Nephron (organoid): Measurements from ENCODE around the gene CCDC9.
"Not testable (repeated sequence)": the region's sequence is repeated elsewhere in the genome, so short reads cannot be mapped to it uniquely, and the experiment has no call there.

Experiments used
- H3K27ac Mint-ChIP-seq, 3 experiments: 2 replicates each; pipeline ENCODE4 v1.8.0; 2020; ENCODE audit warnings: mixed read lengths in 3 of 3, mild to moderate bottlenecking in 2 of 3, moderate library complexity in 1 of 3
- H3K27me3 Mint-ChIP-seq: 2 replicates; pipeline ENCODE4 v1.8.0; 2021; ENCODE audit warnings: low read depth, mild to moderate bottlenecking, moderate library complexity, mixed read lengths
- H3K36me3 Mint-ChIP-seq: 2 replicates; pipeline ENCODE4 v1.8.0; 2020; ENCODE audit warnings: low read depth, mixed read lengths
- H3K4me1 Mint-ChIP-seq: 2 replicates; pipeline ENCODE4 v1.8.0; 2020; ENCODE audit warnings: mixed read lengths
- H3K4me3 Mint-ChIP-seq, 3 experiments: 2 replicates each; pipeline ENCODE4 v1.8.0; 2020; ENCODE audit warnings: mild to moderate bottlenecking in 3 of 3, mixed read lengths in 3 of 3, moderate library complexity in 2 of 3
- H3K9me3 Mint-ChIP-seq: 2 replicates; pipeline ENCODE4 v1.8.0; 2020; ENCODE audit warnings: mixed read lengths
- CTCF ChIP-seq, 3 experiments: fragments of 200-600 bp; sonication (generic); IDR thresholded peaks; one replicate each; pipeline ENCODE4 v1.5.0; 2021; ENCODE audit warnings: antibody characterized with exemption in 3 of 3; ENCODE audit not compliant: unreplicated experiment in 3 of 3

The CCDC9 gene

GRCh38 chr19:47247308-47247990 lies 8.9 kb upstream of the CCDC9 start:
- H3K27ac Mint-ChIP-seq: peak overlapping the region in 2 of 3 experiments; percentile 6 to 57
- H3K4me3 Mint-ChIP-seq: peak overlapping the region in 1 of 3 experiments; percentile 44
- H3K9me3 Mint-ChIP-seq: no peaks in the 10 kb centered on the region
- peak; percentile 90 to 93 (median 92) for TF ChIP-seq CTCF (IDR thresholded peaks at IDR 0.05; ENCODE audit: unreplicated experiment in 3 of 3)
- H3K4me1 Mint-ChIP-seq: peaks cover 10% of the 10 kb centered on the region
- no peaks in the 10 kb centered on the region for H3K36me3 Mint-ChIP-seq
- H3K27me3 Mint-ChIP-seq: peaks cover 19% of the 10 kb centered on the region

DNA sequence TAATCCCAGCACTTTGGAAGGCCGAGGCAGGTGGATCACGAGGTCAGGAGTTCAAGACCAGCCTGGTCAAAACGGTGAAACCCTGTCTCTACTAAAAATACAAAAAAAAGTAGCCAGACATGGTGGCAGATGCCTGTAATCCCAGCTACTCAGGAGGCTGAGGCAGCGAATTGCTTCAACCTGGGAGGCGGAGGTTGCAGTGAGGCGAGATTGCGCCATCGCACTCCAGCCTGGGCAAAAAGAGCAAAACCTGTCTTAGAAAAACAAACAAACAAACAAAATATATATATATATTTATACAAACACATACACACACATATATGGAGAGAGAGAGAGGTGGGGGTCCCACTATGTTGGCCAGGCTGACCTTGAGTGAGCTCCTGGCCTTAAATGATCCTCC lies 3.3 kb upstream of the CCDC9 start:
- Mint-ChIP-seq H3K4me3 (peak overlapping the region in 1 of 3 experiments; percentile 43), H3K27ac (peak overlapping the region in 1 of 3 experiments; percentile 68)
- not testable (repeated sequence) for H3K36me3 Mint-ChIP-seq, H3K27me3 Mint-ChIP-seq, H3K4me1 Mint-ChIP-seq, H3K9me3 Mint-ChIP-seq

DNA sequence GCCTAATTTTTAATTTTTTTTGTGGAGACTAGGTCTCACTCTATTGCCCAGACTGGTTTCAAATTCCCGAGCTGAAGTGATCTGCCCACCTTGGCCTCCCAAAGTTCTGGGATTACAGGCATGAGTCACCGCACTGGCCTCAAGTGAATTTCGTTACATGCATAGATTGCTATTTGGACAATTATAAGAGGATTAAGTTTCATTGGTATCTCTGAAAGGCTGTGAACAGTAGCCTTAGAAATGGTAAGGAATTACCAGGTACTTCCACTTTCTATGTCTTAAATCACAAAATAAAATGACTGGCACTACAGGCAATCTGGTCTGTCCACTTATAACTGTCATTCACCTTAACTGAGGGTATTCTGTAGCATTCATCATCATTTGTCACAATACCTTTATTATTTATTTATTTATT lies 2.9 kb upstream of the CCDC9 start:
- TF ChIP-seq CTCF (IDR thresholded peaks at IDR 0.05; ENCODE audit: unreplicated experiment in 3 of 3): no peak
- peak overlapping the region in 1 of 3 experiments; percentile 43 for H3K4me3 Mint-ChIP-seq
- no peaks in the 10 kb centered on the region for H3K27me3 Mint-ChIP-seq
- H3K4me1 Mint-ChIP-seq: peaks cover 12% of the 10 kb centered on the region
- no peaks in the 10 kb centered on the region for H3K9me3 Mint-ChIP-seq
- H3K27ac Mint-ChIP-seq: peak overlapping the region in 1 of 3 experiments; percentile 68
- peaks cover 10% of the 10 kb centered on the region for H3K36me3 Mint-ChIP-seq

DNA sequence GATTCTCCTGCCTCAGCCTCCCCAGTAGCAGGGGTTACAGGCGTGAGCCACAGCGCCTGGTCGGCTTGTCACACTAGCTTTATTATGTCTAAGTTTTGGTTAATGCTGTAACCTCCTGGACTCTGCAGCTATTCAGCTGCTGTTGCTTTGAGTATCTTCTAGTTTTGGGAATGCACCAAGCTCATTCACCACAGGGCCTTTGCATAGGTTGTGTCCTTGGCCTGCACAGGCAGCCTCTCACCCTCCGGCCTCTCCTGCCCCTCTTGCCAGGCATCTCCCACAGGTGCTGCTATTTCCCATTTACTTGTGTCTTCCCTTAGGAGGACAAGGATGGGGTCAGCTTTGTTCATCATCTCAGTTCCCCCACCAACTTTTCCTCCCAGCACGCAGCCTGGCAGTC lies 2.4 kb upstream of the CCDC9 start:
- H3K27me3 Mint-ChIP-seq: no peaks in the 10 kb centered on the region
- H3K4me1 Mint-ChIP-seq: peaks cover 17% of the 10 kb centered on the region
- H3K9me3 Mint-ChIP-seq: no peaks in the 10 kb centered on the region
- no peak for TF ChIP-seq CTCF (IDR thresholded peaks at IDR 0.05; ENCODE audit: unreplicated experiment in 3 of 3)
- H3K4me3 Mint-ChIP-seq: peak overlapping the region in 1 of 3 experiments; percentile 38
- H3K36me3 Mint-ChIP-seq: peaks cover 14% of the 10 kb centered on the region
- H3K27ac Mint-ChIP-seq: peak overlapping the region in 1 of 3 experiments; percentile 33

- H3K36me3 Mint-ChIP-seq: peaks cover 37% of the 10 kb centered on the region
- peak overlapping the region; percentile 96 to 97 (median 97) for H3K27ac Mint-ChIP-seq
- H3K9me3 Mint-ChIP-seq: no peaks in the 10 kb centered on the region
- peak overlapping the region; percentile 87 to 92 (median 91) for H3K4me3 Mint-ChIP-seq
- no peaks in the 10 kb centered on the region for H3K27me3 Mint-ChIP-seq
- no peak for TF ChIP-seq CTCF (IDR thresholded peaks at IDR 0.05; ENCODE audit: unreplicated experiment in 3 of 3)
- peaks cover 29% of the 10 kb centered on the region for H3K4me1 Mint-ChIP-seq
Observed at GRCh38 chr19:47256693-47257410, 527 bp downstream of the CCDC9 start.

DNA sequence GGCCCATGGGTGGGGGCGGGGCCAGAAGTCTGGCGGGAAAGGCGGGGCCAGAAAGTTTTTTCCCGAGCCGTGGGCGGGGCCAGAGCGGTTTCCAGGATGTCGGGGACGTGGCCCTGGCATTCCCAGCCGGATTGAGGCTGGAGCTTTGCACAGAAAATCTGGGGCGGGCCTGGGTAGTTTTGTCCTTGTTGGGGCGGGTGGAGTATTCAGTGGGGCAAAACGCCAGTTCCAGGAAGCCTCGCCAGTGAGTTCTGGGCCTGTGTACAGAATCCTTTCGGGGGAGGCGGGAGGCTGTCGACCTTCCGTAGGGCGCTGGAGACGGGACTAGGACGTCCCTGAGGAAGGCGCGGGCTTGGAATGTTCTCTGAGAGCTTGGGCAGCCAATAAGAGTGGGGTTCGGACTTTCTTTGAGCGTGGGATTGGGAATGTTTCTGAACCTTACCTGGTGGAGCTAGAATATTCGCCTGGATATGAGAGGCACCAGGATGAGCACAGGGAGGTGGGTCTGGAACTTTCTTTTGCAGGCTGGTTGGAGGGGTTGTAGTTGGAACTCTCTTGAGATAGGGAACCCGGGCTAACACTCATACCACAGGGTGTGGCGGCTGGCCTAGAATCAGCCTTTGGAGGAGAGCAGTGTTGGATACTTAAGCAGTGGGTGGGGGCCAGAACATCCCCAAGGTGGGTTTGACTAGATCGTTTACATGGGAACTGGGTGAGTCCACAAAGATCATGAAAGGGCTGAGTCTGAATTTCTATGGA lies 1.3 kb downstream of the CCDC9 start:
- H3K4me3 Mint-ChIP-seq: peak overlapping the region; percentile 87 to 92 (median 89)
- H3K27ac Mint-ChIP-seq: peak overlapping the region; percentile 96 to 97 (median 97)
- peaks cover 41% of the 10 kb centered on the region for H3K36me3 Mint-ChIP-seq
- no peak for TF ChIP-seq CTCF (IDR thresholded peaks at IDR 0.05; ENCODE audit: unreplicated experiment in 3 of 3)
- no peaks in the 10 kb centered on the region for H3K9me3 Mint-ChIP-seq
- no peaks in the 10 kb centered on the region for H3K27me3 Mint-ChIP-seq
- H3K4me1 Mint-ChIP-seq: peaks cover 29% of the 10 kb centered on the region
